H1 (cell line): ENCODE measurements around the gene CCDC148. TPM values are rescaled to one million over a fixed set of nuclear protein-coding genes. Genes with fewer than 3 reads are reported as not detected.

Experiments
- CTCF ChIA-PET: fragments of 300-600 bp; sonication (Branson Sonifier 250); formaldehyde crosslinking; loops from one replicate; lab custom pipeline; 2021; ENCODE audit not compliant: partially characterized antibody; lab: Charles Lee
- POLR2A ChIA-PET: fragments of 300-600 bp; sonication (Branson Sonifier 250); formaldehyde crosslinking; loops from one replicate; lab custom pipeline; 2021; ENCODE audit warnings: inconsistent platforms; ENCODE audit not compliant: partially characterized antibody; lab: Charles Lee
- DNase-seq, 2 experiments: peaks; one replicate each; pipeline versions ENCODE4 v3.0.0 to v3.0.0-alpha.2; 2010 to 2022; ENCODE audit warnings: low spot score in 2 of 2, low read depth in 1 of 2, mixed read lengths in 1 of 2
- FAIRE-seq: peaks from 2 replicates; lab custom pipeline; 2011; peaks lifted over from hg19 to GRCh38; lab: Jason Lieb, UNC
- H2AFZ ChIP-seq: 2 replicates; pipeline ENCODE4 v1.8.1; 2012; ENCODE audit warnings: low read length, inconsistent platforms
- H2AK5ac ChIP-seq: 2 replicates; pipeline ENCODE4 v1.6.1; 2013; ENCODE audit warnings: low read depth, low read length
- H2BK120ac ChIP-seq: replicated peaks from 2 replicates; pipeline ENCODE3; 2013; ENCODE audit warnings: low read depth, low read length, inconsistent platforms
- H2BK12ac ChIP-seq: 2 replicates; pipeline ENCODE4 v1.6.1; 2013; ENCODE audit warnings: low read depth, low read length
- H2BK15ac ChIP-seq: 2 replicates; pipeline ENCODE4 v1.6.1; 2013; ENCODE audit warnings: low read length
- H2BK20ac ChIP-seq: 2 replicates; pipeline ENCODE4 v1.6.1; 2013; ENCODE audit warnings: low read length
- H2BK5ac ChIP-seq: 2 replicates; pipeline ENCODE4 v1.6.1; 2013; ENCODE audit warnings: low read depth, low read length
- H3K14ac ChIP-seq: 2 replicates; pipeline ENCODE4 v1.6.1; 2013; ENCODE audit warnings: inconsistent platforms; ENCODE audit not compliant: insufficient read length
- H3K18ac ChIP-seq: 2 replicates; pipeline ENCODE4 v1.6.1; 2013; ENCODE audit warnings: low read length; ENCODE audit errors: extremely low read depth
- H3K23ac ChIP-seq: 2 replicates; pipeline ENCODE4 v1.6.1; 2013; ENCODE audit warnings: inconsistent platforms; ENCODE audit not compliant: insufficient read length
- H3K23me2 ChIP-seq: 2 replicates; pipeline ENCODE4 v1.6.1; 2013; ENCODE audit warnings: low read depth, low read length
- H3K27ac ChIP-seq: 2 replicates; pipeline ENCODE4 v1.6.1; 2011; ENCODE audit warnings: low read depth, low read length, inconsistent platforms
- H3K27me3 ChIP-seq, 4 experiments: replicated peaks in 1 of 4; 1 replicate in 1 of 4; 2 replicates in 3 of 4; pipeline versions ENCODE4 v1.6.1 to v1.8.1; 2011 to 2013; ENCODE audit warnings: low read length in 3 of 4, mild to moderate bottlenecking in 3 of 4, inconsistent platforms in 2 of 4, mixed read lengths in 2 of 4, moderate library complexity in 1 of 4; ENCODE audit not compliant: control insufficient read depth in 3 of 4, insufficient read depth in 3 of 4; ENCODE audit errors: extremely low read depth in 1 of 4
- H3K36me3 ChIP-seq, 4 experiments: 2 replicates each; pipeline versions ENCODE4 v1.6.1 to v1.8.1; 2011 to 2013; ENCODE audit warnings: mild to moderate bottlenecking in 4 of 4, low read length in 3 of 4, moderate library complexity in 2 of 4, control low read depth in 1 of 4, inconsistent platforms in 1 of 4; ENCODE audit not compliant: insufficient read depth in 4 of 4, control insufficient read depth in 2 of 4
- H3K4ac ChIP-seq: replicated peaks from 2 replicates; pipeline ENCODE3; 2013; ENCODE audit warnings: low read length, low read depth, mixed read lengths, inconsistent platforms; ENCODE audit not compliant: insufficient read length
- H3K4me1 ChIP-seq, 4 experiments: replicated peaks in 1 of 4; 1 replicate in 1 of 4; 2 replicates in 3 of 4; pipeline versions ENCODE4 v1.6.1 to v1.8.1; 2011 to 2013; ENCODE audit warnings: low read length in 3 of 4, inconsistent platforms in 2 of 4, mixed read lengths in 1 of 4; ENCODE audit not compliant: insufficient read depth in 4 of 4, control insufficient read depth in 3 of 4
- H3K4me2 ChIP-seq, 2 experiments: 2 replicates each; pipeline versions ENCODE4 v1.6.1 to v1.8.1; 2011 to 2013; ENCODE audit warnings: low read depth in 2 of 2, low read length in 2 of 2, control low read depth in 1 of 2, inconsistent platforms in 1 of 2, mild to moderate bottlenecking in 1 of 2; ENCODE audit not compliant: insufficient read depth in 1 of 2
- H3K4me3 ChIP-seq, 4 experiments: fragments of 200-600, 300-600 bp in 1 of 4; sonication (generic), shearing (Covaris generic), sonication (Bioruptor Twin) in 1 of 4; 2 replicates each; pipeline versions ENCODE4 v1.5.1 to v1.8.1; 2011 to 2016; ENCODE audit warnings: low read length in 4 of 4, low read depth in 3 of 4, control low read depth in 2 of 4, inconsistent platforms in 2 of 4, mild to moderate bottlenecking in 2 of 4, mixed read lengths in 1 of 4, moderate library complexity in 1 of 4; ENCODE audit not compliant: insufficient read depth in 2 of 4; ENCODE audit errors: extremely low read depth in 1 of 4
- H3K56ac ChIP-seq: replicated peaks from 2 replicates; pipeline ENCODE3; 2013; ENCODE audit warnings: low read depth, mild to moderate bottlenecking, mixed read lengths, low read length, inconsistent platforms; ENCODE audit not compliant: insufficient read length
- H3K79me1 ChIP-seq: 2 replicates; pipeline ENCODE4 v1.6.1; 2013; ENCODE audit warnings: low read depth, low read length, control low read depth
- H3K79me2 ChIP-seq, 2 experiments: 2 replicates each; pipeline versions ENCODE4 v1.6.1 to v1.8.1; 2012 to 2013; ENCODE audit warnings: low read length in 2 of 2, mild to moderate bottlenecking in 2 of 2, inconsistent platforms in 1 of 2; ENCODE audit not compliant: insufficient read depth in 2 of 2, control insufficient read depth in 1 of 2
- H3K9ac ChIP-seq, 4 experiments: replicated peaks in 1 of 4; 1 replicate in 1 of 4; 2 replicates in 3 of 4; pipeline versions ENCODE4 v1.6.1 to v1.8.1; 2011 to 2013; ENCODE audit warnings: low read depth in 3 of 4, low read length in 3 of 4, control low read depth in 2 of 4, mild to moderate bottlenecking in 2 of 4, moderate library complexity in 2 of 4, inconsistent platforms in 1 of 4; ENCODE audit errors: extremely low read depth in 1 of 4
- H3K9me3 ChIP-seq, 2 experiments: 2 replicates each; pipeline versions ENCODE4 v1.6.1 to v1.8.1; 2012 to 2013; ENCODE audit warnings: mild to moderate bottlenecking in 2 of 2, moderate library complexity in 2 of 2, control low read depth in 1 of 2, inconsistent platforms in 1 of 2, low read depth in 1 of 2, low read length in 1 of 2, mixed read lengths in 1 of 2; ENCODE audit not compliant: insufficient read depth in 2 of 2
- H4K20me1 ChIP-seq, 2 experiments: replicated peaks in 1 of 2; 2 replicates each; pipeline versions ENCODE3 to v1.8.1; 2011 to 2013; ENCODE audit warnings: inconsistent platforms in 2 of 2, low read length in 2 of 2, mild to moderate bottlenecking in 1 of 2; ENCODE audit not compliant: insufficient read depth in 2 of 2, control insufficient read depth in 1 of 2
- H4K5ac ChIP-seq: 2 replicates; pipeline ENCODE4 v1.6.1; 2013; ENCODE audit warnings: low read length, low read depth, mixed read lengths, inconsistent platforms; ENCODE audit not compliant: insufficient read length
- H4K8ac ChIP-seq: 2 replicates; pipeline ENCODE4 v1.8.0; 2013; ENCODE audit warnings: mild to moderate bottlenecking, moderate library complexity, low read length, inconsistent platforms; ENCODE audit not compliant: insufficient read depth; ENCODE audit errors: extremely low read depth
- H4K91ac ChIP-seq: replicated peaks from 2 replicates; pipeline ENCODE3; 2013; ENCODE audit warnings: low read length, mixed read lengths, inconsistent platforms; ENCODE audit not compliant: insufficient read length
- BACH1 ChIP-seq: IDR thresholded peaks from 2 replicates; pipeline ENCODE4 v1.6.1; 2012; ENCODE audit warnings: low read length, improper control_type of control experiment
- CBX8 ChIP-seq: fragments of 300-800, 300-1000 bp; sonication (generic); IDR thresholded peaks from 2 replicates; pipeline ENCODE4 v1.7.1; 2016; ENCODE audit warnings: low read depth, low read length, borderline replicate concordance
- HDAC2 ChIP-seq, 2 experiments: fragments of 300-600 bp in 1 of 2; sonication (generic) in 1 of 2; IDR thresholded peaks; 2 replicates each; pipeline ENCODE4 v1.6.1; 2011 to 2012; ENCODE audit warnings: low read depth in 2 of 2, low read length in 2 of 2, mild to moderate bottlenecking in 2 of 2, moderate library complexity in 2 of 2, borderline replicate concordance in 1 of 2, inconsistent platforms in 1 of 2
- JUND ChIP-seq: IDR thresholded peaks from 2 replicates; pipeline ENCODE4 v1.6.1; 2011; ENCODE audit warnings: mild to moderate bottlenecking, improper control_type of control experiment, low read length
- KDM5A ChIP-seq: fragments of 200-600 bp; IDR thresholded peaks from 2 replicates; pipeline ENCODE4 v1.7.1; 2012; ENCODE audit warnings: mild to moderate bottlenecking, low read length, inconsistent platforms, mixed read lengths
- NANOG ChIP-seq: IDR thresholded peaks from 2 replicates; pipeline ENCODE4 v1.6.1; 2011; ENCODE audit warnings: low read length, low read depth, mild to moderate bottlenecking, inconsistent platforms; ENCODE audit not compliant: insufficient read depth, poor library complexity, severe bottlenecking
- RBBP5 ChIP-seq: IDR thresholded peaks from 2 replicates; pipeline ENCODE4 v1.7.1; 2012; ENCODE audit warnings: low read depth, mild to moderate bottlenecking, inconsistent platforms, low read length, moderate library complexity, borderline replicate concordance
- RFX5 ChIP-seq: IDR thresholded peaks from 2 replicates; pipeline ENCODE4 v1.6.1; 2011; ENCODE audit warnings: low read depth, low read length, improper control_type of control experiment, borderline replicate concordance
- RNF2 ChIP-seq: fragments of 200-900, 300-1000 bp; sonication (generic); IDR thresholded peaks from 2 replicates; pipeline ENCODE4 v1.7.1; 2016; ENCODE audit warnings: borderline replicate concordance, low read depth, mild to moderate bottlenecking, antibody characterized with exemption, low read length; ENCODE audit not compliant: poor library complexity, severe bottlenecking; ENCODE audit errors: missing control alignments
- TAF7 ChIP-seq: optimal IDR thresholded peaks from 2 replicates; pipeline ENCODE3; 2011; ENCODE audit warnings: low read depth, mild to moderate bottlenecking, inconsistent platforms, low read length, moderate library complexity, borderline replicate concordance
- ZNF274 ChIP-seq: IDR thresholded peaks from 2 replicates; pipeline ENCODE4 v1.7.0; 2012; ENCODE audit warnings: low read length, borderline replicate concordance; ENCODE audit errors: extremely low read depth
- WGBS, 2 experiments: shearing (Covaris generic) in 1 of 2; methylation state at CpG; one replicate each; pipeline versions ENCODE4 v1.1.6 to v1.1.7; 2013 to 2015; ENCODE audit warnings: low lambda C conversion rate in 2 of 2, mixed read lengths in 2 of 2, inconsistent platforms in 1 of 2, low coverage in 1 of 2, missing lambda C conversion rate in 1 of 2; ENCODE audit not compliant: insufficient replicate concordance in 2 of 2, insufficient coverage in 1 of 2, insufficient read length in 1 of 2; ENCODE audit errors: extremely low coverage in 1 of 2, missing lambda C conversion rate in 1 of 2; 5-methylcytosine and 5-hydroxymethylcytosine counted together
- polyA plus RNA-seq, 7 experiments: library from polyadenylated mRNA; depleted of rRNA in 3 of 7; stranded (reverse) in 5 of 7; unstranded in 2 of 7; fragments of >200 nt in 5 of 7; fragments of 200-250 nt in 2 of 7; gene quantifications; 1 replicate in 5 of 7; 2 replicates in 1 of 7; 4 replicates in 1 of 7; pipeline versions ENCODE4 v1.2.1 to v1.2.3, GENCODE V29; 2011 to 2013; ENCODE audit warnings: missing spikeins in 2 of 7, mixed read lengths in 2 of 7
- total RNA-seq: library from RNA; stranded (reverse); fragmentation: NEBNext Ultra II Directional; extraction: Animal tissue kit (Norgen Biotek cat#: 25700); gene quantifications from 2 replicates; pipeline ENCODE4 v1.2.1, GENCODE V29; 2021

CCDC148 gene
- total and polyA plus RNA-seq, 2 of the 8 experiments (the other 6 are each of a cell fraction or from before 2014, with no cell fraction given) = 0.45 to 1.3 TPM

DNA sequence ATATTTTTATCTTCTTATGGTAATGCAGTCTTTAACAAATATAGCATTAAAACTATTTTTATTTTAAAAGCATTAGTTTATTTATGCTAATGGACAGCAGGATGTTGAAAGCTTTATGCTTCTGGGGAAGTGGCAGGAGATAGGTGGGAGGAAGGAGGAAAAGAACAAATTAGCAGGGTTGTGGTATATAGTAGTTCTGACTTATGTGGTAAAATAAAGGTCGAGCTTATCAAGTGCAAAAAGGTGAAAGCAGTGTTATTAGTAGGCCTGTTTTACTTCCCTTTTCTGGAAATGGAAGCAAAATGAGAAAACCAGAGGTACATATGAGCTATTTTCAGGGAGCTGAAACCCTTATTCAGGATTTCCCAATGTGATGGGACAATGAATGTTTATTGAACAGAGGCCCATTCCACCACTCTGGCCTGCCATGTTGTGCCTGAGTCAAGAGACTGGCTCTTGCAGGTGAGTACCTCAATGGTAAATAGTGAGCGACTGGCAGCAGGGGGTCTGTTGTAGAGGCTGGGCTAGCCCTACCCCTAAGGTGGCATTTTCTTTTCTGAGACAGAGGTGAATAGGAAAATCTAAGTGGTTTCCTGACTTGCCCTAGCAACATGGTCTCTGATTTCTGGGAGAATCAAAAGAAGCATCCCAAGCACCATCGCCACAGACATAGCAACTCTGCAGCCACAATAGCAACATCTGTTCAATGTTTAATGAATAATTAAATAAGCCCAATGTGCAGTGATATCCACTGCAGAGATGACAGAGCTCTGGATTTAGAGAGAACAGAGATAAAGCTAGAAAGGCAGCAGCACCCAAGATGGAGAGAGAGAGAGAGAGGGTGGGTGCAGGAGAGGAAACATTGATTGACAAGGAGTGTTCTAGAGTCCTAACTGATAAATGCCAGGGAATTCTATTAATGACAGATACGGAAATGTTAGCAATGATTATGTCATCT is 235.2 kb downstream of the CCDC148 start:
- ChIA-PET POLR2A (no interaction called here), CTCF (interaction anchor here (0.6 to 0.7 kb wide), 2 partner anchors 73 to 524 kb away, joined by 4 read pairs; no protein-coding TSS in a partner anchor)
- no peak for TF ChIP-seq RNF2
- no peak for TF ChIP-seq RFX5
- no peak for TF ChIP-seq CBX8
- no peak for TF ChIP-seq TAF7
- TF ChIP-seq RBBP5 = no peak
- TF ChIP-seq NANOG = no peak
- TF ChIP-seq ZNF274 = no peak
- no peak for TF ChIP-seq KDM5A
- no peak for TF ChIP-seq HDAC2 (IDR thresholded peaks at IDR 0.05; ENCODE audit: borderline replicate concordance in 1 of 2, low read depth in 2 of 2, low read length in 2 of 2)
- TF ChIP-seq BACH1 = no peak
- no peak for TF ChIP-seq JUND

More for the DNA sequence above, 235.2 kb downstream of the CCDC148 start:
- Histone ChIP-seq H3K79me1 (no peaks in the 10 kb centered on the region), H3K4me3 (no peak overlapping the region), H4K20me1 (no peaks in the 10 kb centered on the region), H4K8ac (no peak overlapping the region), H2BK12ac (no peak overlapping the region), H3K27me3 (no peaks in the 10 kb centered on the region), H3K18ac (no peak overlapping the region), H4K91ac (no peak overlapping the region), H2BK15ac (no peak overlapping the region), H3K4me1 (no peaks in the 10 kb centered on the region), H3K56ac (no peak overlapping the region), H2BK20ac (no peak overlapping the region), H2AK5ac (no peak overlapping the region), H2BK120ac (no peak overlapping the region), H3K27ac (no peak overlapping the region), H3K36me3 (no peaks in the 10 kb centered on the region), H4K5ac (no peak overlapping the region), H3K14ac (no peak overlapping the region), H3K4ac (no peak overlapping the region), H2BK5ac (no peak overlapping the region), H3K4me2 (no peak overlapping the region), H2AFZ (0 out of 2 replicates have a peak overlapping the region, but pooled peaks have one; percentile 6), H3K9ac (no peak overlapping the region), H3K79me2 (no peaks in the 10 kb centered on the region), H3K9me3 (no peaks in the 10 kb centered on the region), H3K23ac (no peak overlapping the region), H3K23me2 (no peaks in the 10 kb centered on the region; the same call in 1 of the 2 replicates)
- 90% methylated on average over 4 of the region's 4 CpGs; no CpG with 5 or more reads in 1 of the 2 experiments for WGBS, 2 experiments
- no peak for DNase-seq
- no peak for FAIRE-seq
